ENCODE data around the gene CCL20.

CCL20 gene

DNA sequence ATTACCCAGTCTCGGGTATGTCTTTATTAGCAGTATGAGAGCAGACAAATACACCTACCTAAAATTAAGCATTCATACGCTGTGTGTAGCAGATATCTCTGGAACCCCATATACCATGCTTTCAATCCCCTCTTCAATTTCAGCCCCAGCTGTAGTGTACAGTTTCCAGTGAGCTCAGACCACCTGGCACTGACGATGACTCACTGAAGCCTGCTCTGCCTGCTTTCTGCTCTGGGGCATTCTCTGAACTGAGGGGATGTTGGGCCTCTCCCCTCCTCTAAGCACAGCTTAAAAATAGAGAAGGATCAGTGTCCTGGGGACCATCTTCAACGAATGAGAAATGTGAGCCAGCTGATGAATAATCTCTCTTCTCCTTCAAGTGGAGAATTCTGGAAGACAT, 8.7 kb upstream of the CCL20 start:
- peak; percentile 5 for DNase-seq

DNA sequence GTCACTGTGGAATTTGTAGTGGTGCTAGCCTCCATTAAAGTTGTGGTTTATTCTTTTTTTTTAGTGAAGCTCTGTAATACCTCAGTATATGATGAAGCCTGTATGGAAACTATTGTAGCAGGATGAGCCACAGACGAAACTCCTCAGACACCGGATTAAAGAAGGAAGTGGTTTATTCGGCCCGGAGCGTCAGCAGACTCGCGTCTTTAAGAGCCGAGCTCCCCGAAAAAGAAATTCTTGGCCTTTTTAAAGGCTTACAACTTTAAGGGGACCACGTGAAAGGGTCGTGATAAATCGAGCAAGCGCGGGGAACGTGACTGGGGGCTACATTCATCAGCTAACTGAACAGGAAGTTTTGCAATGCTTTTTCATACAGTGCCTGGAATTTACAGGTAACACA, 8.1 kb upstream of the CCL20 start:
- DNase-seq = peak; percentile 35

DNA sequence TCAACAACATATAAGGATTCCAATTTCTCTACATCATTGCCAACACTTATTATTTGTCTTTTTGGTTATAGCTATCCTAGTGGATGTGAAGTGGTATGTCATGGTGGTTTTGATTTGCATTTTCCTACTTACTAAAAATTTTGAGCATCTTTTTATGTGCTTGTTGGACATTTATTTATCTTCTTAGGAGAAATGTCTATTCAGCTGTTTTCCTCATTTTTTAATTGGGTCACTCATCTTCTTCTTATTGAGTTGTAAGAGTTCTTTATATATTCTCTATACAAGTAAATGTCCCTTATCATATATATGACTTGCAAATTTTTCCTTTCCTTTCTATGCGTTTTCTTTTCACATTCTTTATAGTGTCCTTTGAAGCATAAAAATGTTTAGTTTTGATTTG, 4.7 kb upstream of the CCL20 start:
- no peak for DNase-seq

DNA sequence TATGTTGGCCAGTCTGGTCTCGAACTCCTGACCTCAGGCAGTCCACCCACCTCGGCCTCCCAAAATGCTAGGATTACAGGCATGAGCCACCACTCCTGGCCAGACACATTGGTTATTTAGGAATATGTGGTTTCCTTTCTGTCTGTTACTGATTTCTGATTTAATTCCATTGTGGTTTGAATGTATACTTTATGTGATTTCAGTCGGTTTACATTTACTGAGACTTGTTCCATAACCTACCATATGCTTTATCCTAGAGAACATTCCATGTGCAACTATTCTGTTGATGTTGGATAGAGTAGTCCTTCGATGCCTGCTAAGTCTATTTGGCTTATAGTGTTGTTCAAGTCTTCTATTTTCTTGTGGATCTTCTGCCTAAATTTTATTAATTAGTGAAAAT, 1.6 kb upstream of the CCL20 start:
- peak; percentile 3 for DNase-seq

DNA sequence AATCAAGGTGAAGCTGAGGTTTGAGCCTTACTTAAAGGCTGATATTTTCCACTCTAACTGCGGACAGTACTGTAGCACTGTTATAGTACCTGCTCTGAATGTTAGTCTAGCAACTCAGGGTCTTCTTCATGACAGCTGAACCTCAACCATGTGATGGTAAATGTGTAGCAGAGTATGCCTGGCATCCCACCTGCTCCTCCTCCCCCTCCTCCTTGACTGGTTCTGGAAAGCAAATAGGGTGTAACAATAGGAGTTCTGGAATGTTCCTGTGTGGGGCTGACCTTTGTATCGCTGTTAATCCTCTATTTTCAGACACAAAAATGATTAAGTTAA, 447 bp upstream of the CCL20 start:
- no peak for DNase-seq

DNA sequence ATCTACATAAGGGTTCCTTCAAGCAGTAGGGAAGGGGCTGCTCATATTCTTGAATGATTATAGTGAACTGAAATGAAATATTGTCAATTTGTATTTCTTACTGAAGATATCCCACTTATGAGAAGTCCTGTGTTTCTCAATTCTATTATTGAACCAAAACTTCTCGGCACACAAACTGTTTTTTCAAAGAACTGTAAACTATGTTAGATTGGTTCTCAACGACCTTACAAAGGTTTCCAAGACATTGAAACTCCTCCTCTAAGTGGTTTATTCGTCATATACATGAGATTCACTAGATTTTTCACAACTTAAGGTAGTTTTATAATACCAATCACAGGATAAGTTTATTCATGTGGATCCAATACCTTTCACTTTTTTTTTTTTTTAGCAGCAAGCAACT, 1.4 kb downstream of the CCL20 start:
- DNase-seq = no peak

DNA sequence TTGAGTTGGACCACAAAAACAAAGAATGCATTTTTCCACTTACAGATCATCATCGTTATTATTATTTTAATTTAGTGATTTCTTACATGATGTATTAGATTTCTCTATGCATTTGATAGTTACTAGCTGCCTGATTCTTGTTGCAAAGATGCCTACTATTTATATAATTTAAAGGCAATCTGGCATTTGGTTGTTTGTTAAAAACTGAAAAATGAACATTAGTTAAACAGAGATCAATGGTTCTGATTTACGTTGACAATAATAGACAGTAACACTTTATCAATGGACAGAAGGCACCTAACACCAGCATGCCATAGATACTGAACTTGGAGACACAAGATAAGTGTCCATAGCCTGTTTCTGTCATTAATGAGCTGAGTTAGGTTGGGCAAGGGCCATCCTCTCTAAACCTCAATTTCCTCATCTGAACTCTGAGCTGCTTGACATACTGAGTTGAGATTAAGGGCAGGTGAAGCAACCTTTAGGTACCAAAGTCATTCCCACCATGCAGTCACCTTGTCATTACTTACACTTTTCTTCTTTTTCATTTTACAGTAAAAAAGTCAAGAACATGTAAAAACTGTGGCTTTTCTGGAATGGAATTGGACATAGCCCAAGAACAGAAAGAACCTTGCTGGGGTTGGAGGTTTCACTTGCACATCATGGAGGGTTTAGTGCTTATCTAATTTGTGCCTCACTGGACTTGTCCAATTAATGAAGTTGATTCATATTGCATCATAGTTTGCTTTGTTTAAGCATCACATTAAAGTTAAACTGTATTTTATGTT, 3.1 kb downstream of the CCL20 start:
- peak; percentile 26 for DNase-seq

DNA sequence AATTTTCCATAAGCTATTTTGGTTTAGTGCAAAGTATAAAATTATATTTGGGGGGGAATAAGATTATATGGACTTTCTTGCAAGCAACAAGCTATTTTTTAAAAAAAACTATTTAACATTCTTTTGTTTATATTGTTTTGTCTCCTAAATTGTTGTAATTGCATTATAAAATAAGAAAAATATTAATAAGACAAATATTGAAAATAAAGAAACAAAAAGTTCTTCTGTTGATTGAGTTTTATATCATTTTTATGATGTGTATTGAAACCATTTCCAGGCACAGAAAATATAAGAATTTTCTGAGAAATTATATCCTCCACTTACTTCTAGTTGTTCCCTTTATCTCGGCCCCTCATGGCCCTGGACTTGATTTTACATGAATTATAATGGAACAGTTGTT, 3.7 kb downstream of the CCL20 start:
- DNase-seq = no peak

DNA sequence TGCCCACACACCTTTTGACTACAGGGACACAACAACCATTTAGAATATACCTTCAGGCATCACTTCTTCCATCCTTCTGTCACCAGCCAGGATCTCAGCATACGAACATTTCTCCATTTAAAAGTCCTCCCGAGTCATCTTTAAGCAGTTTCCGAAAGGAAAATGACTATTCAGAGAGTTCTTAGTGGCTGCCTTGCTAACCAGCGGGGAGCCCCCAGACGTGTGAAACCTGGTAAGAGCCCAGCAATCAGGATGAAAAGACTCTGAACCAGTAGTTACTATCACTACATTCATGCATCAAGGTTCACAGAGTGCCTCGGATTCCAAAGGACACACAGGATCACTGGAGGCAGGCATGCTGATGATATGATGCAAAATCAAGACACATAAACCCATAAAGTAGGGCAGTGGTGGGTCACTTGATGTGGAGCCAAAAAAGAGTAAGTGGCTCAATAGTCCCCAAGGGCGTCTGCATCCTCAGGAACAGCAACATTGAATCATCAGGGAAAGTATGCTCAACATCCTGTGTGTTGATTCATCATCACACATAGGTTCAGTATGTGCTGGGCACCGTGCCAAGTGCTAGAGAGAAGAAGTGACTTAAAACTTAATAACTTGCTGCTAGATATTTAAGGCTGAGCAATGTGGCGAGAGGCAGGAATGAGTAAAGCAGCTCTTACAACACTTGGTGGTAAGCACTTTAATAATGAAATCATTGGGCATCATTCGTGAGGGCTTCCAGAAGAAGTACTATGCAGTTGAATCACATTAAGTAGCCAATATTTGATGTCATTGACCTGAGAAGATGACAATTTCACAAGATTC, 4.4 kb downstream of the CCL20 start:
- peak; percentile 100 for DNase-seq

DNA sequence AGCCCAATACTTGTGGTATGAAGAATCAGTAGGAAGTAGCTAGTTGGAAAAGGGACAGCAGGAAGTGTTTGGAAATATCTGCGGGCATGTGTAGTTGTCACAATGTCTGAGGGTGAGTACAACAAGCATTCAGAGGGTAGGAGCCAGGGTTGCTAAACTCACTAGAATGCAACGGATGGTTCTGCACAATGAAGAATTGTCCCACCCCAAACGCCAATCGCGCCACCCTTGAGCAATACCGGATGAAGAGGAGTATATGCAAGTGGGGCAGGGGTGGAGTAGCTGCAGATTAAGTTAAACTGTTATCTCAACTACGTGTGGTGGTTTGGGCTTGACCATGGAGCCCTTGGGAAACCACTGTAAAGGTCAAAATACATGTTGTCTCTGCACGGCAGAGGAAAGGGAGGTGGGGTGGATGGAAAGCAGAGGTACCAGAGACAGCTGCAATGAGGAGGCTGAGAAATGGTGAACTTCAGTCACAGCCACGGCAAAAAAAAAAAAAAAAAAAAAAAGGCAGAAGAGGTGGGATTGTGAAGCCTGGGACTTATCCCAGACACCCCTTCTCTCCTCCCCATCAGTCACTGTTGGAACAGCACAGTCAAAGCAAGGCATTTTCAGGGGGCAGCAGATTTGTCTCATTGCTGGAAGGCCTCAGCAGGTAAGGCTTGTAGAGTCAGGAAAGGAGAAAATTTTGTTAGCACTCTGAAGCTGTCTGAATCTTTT, 5.2 kb downstream of the CCL20 start:
- no peak for DNase-seq

DNA sequence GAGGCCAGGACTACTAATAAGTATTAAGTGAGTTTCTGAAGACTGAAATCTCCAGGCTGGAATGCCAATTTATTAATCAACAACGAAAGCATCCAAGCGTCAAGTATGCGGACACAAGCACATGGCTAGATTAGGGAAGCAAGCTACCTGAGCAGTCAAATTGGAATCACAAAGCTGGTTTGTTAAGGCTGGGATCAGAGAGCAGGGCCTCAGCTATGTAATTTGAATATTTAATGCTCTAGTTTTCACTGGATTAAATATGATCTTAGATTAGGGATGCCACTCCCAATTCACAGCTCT, 5.7 kb downstream of the CCL20 start:
- DNase-seq = no peak

DNA sequence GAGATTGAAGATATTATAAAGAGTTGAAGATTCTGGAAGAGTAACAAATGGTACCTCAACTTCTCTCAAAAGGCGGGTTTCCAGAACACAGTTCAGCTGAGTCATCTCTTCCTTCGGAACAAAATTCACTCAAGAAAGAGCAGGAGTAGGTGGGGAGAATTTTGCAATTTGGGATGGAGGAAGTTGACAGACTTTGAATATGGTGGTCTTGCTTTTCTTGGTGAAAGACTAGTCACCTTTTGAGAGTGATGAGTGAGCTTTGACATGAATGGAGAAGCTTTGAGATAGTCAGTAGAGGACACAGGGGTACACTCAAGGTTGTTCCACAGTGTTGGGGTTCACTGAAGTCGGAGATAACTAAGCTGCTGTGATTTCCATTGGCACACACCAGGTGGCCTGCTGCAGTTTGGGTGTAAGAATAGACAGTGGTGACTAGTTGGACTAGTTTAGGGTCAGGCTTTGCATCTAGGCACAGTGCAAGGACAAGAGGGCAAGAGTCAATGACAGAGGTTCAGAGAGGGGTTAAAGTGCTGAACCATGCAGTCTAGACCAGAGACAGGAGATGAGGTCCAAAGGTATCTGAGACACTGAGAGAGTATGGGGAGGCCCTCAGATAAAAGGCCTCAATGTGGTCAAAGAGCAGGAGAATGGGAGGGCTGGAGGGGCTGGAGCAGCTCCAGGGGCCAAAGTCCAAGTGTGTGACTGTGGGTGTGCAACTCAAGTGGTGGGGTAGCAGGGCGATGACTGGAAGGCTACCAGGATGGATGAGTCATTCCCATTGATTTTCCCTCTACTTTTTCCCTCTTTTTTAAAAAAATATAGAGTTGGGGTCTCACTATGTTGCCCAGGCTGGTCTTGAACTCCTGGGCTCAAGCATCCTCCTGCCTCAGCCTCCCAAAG, 7.7 kb downstream of the CCL20 start:
- no peak for DNase-seq

DNA sequence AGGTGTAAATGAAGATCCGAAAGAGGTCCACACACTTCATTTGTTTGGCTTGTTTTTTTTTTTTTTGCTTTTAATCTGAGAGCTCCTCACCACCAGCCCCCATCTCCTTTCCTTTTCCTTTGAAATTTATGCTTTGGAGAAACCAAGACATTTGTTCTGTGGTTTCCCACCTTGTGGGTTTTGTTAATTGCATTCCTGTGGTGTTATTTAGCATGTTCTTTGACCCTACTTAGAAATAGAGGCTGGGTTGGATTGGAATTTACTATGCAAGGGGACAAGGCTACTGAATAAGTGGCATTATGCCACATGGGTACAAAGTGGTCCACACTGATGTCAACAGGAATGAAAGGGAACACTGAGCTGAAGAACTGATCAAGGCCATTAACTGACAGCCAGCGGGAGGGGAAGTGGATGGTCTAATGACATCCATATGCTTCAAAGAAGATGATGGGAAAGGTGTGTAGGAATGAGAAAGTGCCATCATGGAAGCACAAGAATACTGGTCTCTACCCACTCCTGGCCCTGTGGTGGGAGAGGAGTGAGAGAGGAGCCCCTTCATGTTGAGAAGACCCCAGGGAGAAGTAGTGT, 8.9 kb downstream of the CCL20 start:
- DNase-seq = peak; percentile 59

DNA sequence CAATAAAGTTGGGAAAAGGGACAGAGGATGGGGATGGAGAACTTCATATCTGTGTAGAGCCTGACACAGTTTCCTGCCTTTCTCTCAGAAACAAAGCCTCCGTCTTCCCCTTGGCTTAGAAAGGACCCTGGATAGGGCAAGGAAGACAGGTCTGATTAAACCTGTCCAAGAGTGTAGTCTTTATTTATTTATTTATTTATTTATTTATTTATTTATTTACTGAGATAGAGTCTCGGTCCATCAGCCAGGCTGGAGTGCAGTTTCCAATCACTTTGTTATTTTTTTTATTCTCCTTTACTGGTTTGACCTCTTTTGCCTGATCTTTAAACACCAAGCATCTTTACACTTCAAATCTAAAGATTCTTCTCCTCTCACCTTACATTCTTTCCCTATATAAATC, 10.3 kb downstream of the CCL20 start:
- DNase-seq = no peak

DNA sequence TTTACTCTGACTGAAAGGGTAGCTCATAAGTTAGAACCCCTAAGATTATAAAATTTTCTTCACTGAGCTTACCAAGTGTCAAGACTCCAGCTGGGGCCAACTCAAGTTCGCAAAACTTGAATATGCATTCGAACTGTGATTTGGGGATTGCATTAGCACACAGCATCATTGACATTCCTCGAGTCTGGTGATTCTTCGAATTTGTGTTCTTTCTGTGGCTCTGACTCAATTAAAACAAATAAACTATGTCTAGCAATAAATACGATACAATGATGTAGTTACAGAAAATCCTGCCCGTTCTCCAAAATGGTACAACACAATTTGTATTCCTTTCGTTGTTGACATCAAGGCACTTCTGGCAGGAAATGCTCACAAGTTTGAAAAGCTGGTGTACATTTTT, 11.1 kb downstream of the CCL20 start:
- no peak for DNase-seq

DNA sequence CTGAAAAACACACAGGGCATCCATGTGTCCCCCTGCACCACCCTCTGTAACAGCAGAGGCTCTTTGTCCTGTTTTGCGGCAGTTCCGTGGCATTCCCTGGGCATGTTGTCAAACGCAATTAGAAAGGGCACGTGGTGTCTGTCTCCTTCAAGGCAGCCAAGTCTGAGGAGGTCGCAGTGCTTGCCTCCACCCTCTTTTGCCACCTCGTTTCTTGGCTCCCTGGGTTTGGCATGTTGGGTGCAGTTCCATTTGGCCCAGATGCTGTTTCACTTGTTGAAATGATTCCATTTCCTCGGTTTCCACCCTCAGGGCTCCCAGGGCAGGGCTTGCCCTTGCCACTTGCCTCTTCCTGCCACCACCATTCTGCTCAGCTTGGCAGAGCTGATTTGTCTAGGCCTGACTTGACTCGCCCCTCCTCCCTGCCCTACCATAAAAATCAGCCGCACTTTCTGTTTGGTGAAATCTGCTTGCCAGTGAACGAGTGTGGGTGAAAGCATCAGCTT, 12.4 kb downstream of the CCL20 start:
- DNase-seq = no peak

DNA sequence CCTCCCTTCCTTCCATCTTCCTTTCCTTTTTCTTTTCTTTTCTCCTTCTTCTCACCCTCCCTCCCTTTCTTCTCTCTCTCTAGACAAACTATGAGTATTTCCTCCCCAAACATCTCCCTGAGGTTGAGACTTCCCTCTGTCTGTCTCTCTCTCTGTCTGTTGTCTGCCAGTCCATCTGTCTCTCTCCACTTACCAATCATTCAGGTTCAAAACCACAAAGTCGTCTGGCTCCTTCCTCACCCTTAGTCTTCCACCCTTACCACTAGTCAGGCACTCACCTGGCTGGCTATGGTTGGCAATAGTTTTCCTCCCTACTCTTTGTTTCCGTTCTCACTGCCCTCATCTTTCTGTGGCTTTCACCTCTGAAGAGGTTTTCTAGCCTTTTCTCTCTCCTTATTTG, 12.9 kb downstream of the CCL20 start:
- DNase-seq = no peak

DNA sequence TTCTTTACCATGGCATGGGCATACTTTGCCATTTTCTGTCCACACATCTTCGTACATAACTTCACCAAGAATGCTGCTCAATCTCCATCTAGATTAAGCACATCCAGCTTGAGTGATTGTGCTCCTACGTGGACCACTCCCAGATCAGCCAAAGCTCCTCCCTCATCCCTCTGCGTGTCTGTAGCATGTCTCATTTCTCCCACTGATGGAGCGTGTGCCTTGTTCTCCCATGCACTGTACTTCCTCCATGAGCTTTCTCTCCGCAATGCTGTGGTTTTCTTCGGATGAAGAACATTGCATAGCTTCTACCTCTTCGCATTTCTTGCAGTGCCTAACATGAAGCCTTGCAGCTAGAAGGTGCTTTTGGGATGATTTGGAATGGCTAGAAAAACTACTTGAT, 13.5 kb downstream of the CCL20 start:
- no peak for DNase-seq

DNA sequence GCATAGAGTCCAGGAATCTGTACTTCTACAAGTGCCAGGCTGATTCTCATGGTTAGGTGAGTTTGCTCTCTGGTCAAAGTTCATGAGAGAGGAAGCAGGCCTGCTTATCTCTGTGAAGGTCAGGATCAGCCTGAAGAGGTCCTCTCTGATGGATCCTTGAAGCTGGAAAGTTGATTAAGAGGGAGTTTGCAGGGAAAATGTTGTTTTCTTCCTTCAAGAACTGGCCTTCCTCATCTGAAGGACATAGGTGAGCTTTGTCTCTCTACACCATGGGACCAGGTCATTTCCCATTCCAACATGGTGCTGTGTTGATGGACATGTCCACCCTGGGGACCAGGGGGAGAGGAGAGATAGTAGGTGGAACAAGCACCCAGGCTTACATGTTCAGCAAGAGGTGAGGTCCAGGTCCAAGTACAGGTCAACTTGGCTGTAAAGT, 14.9 kb downstream of the CCL20 start:
- no peak for DNase-seq

DNA sequence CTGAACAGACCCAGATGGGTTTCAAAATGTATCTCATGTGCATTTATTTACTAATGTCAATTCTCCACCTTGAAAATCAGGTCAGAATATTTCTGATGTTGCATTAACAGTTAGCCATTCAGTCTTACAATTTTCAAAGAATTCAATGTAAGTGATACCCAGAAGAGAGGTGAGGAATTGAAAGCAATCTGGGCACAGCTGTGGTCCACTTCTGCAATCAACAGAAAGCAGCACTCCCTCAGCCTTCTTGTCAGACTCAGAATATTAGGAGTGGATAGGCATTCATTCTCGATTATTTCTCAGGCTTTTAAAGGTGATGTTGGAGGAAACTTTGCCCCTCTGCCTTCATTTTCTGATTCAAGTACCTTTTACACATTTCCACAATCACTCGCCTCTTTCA, 15.7 kb downstream of the CCL20 start:
- no peak for DNase-seq

DNA sequence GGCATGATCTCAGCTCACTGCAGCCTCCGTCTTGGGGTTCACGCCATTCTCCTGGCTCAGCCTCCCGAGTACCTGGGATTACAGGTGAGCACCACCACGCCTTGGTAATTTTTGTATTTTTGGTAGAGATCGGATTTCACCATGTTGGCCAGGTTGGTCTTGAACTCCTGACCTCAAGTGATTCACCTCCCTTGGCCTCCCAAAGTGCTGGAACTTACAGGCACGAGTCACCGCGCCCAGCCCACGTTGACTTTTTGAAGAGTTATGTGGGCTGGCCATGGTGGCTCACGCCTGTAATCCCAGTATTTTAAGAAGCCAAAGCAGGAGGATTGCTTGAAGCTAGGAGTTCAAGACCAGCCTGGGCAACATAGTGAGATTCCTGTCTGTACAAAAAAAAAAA, 20.8 kb downstream of the CCL20 start:
- DNase-seq = peak; percentile 6

All from fibroblast of skin of abdomen (primary cell).